ENCODE measurements around the gene MOB3C. TPM values are rescaled to one million over a fixed set of nuclear protein-coding genes. Genes with fewer than 3 reads are reported as not detected.

MOB3C gene
- total and polyA plus RNA-seq, 3 experiments from 2014 or later = 10.3 to 26.0 (median 11.3) TPM

DNA sequence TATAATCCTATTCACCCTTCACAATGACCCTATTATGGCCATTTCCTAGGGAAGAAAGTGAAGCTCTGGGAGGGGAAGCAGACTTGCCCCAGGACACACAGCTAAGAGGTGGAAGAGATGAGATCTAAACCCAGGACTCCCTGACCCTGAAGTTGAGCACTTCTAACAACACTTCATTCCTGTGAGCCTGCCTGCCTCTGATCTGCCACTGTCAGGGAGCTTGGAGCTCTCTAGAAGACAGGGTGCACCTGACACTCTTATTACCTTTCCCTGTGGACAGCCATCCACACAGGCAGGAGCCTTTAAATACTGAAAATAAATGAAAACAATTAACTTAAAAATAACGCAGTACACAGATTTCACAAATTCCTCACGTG is 13.1 kb downstream of the MOB3C start:
- CTCF ChIA-PET = interaction anchor here (1.0 to 2.5 kb wide), 8 partner anchors 8 to 121 kb away, joined by 3 to 8 read pairs (median 4); partner anchors contain the start of genes ATPAF1 and MOB3C
- no peaks in the 10 kb centered on the region for H3K9me3 ChIP-seq (ENCODE audit: low read length)
- H3K36me3 Mint-ChIP-seq = peaks cover 0 to 22% (median 9%) of the 10 kb centered on the region in 3 donors
- H3K4me3 Mint-ChIP-seq = peak overlapping the region; percentile 90 to 98 (median 92)
- H3K4me1 Mint-ChIP-seq = peaks cover 66 to 83% (median 81%) of the 10 kb centered on the region in 3 donors
- DNase-seq = no peak
- peaks cover 6% of the 10 kb centered on the region for H3K36me3 ChIP-seq (ENCODE audit: insufficient read depth, low read length)
- no peaks in the 10 kb centered on the region for H3K27me3 ChIP-seq (ENCODE audit: insufficient read depth, low read length, poor library complexity, severe bottlenecking)
- H3K4me3 ChIP-seq (ENCODE audit: low read length) = peak overlapping the region; percentile 95
- POLR2A ChIA-PET = interaction anchor here (0.5 to 3.3 kb wide), 3 partner anchors 10 to 301 kb away, joined by 3 to 42 read pairs (median 6); partner anchors contain the start of gene MOB3C
- peak overlapping the region; percentile 84 for H3K27ac ChIP-seq (ENCODE audit: low read depth, low read length)
- peak overlapping the region; percentile 86 to 98 (median 93) for H3K27ac Mint-ChIP-seq
- H3K27me3 Mint-ChIP-seq = no peaks in the 10 kb centered on the region
- H3K9me3 Mint-ChIP-seq = no peaks in the 10 kb centered on the region
- peaks cover 43% of the 10 kb centered on the region for H3K4me1 ChIP-seq (ENCODE audit: insufficient read depth, low read length)

DNA sequence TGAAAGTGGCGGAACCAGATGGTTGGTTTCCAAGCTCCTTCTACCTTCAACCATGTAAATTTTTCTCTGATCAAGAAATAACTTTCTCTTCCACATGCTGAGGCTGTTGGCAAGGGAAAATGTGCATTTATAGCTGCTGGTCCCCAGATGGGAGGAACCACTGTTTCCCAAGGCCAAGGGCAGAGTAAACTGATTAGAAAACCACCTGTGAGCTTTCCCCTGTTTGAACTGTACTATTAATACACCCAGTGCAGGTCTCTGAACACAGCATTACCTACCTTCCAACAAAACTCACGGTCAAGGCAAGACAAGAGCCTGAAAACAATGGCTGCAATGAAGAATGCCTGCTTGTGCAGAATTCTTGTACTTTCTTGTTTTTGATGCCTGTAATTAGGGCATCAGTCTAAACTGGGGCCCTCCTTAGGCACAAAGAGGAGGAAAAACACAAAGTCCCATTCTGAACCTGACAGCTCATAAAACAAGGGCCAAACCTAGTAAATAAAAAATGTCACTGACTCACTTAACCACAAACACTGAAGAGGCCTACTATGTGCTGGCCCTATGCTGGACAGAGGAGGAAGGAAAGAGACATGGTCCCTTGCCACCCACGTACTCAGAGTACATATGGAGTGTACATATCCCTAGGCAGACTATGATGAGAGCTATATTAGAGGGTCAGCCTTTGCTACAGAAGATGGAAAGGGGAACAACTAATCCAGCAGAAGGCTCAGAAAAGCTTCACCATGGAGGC is 15.2 kb downstream of the MOB3C start:
- H3K4me1 Mint-ChIP-seq = peaks cover 78 to 98% (median 96%) of the 10 kb centered on the region in 3 donors
- H3K9me3 Mint-ChIP-seq = no peaks in the 10 kb centered on the region
- no peaks in the 10 kb centered on the region for H3K27me3 Mint-ChIP-seq
- Histone ChIP-seq H3K9me3 (ENCODE audit: low read length) (no peaks in the 10 kb centered on the region), H3K27me3 (ENCODE audit: insufficient read depth, low read length, poor library complexity, severe bottlenecking) (no peaks in the 10 kb centered on the region), H3K4me1 (ENCODE audit: insufficient read depth, low read length) (peaks cover 43% of the 10 kb centered on the region), H3K4me3 (ENCODE audit: low read length) (no peak overlapping the region), H3K27ac (ENCODE audit: low read depth, low read length) (no peak overlapping the region), H3K36me3 (ENCODE audit: insufficient read depth, low read length) (no peaks in the 10 kb centered on the region)
- peak overlapping the region; percentile 13 to 98 (median 71) for H3K4me3 Mint-ChIP-seq
- ChIA-PET POLR2A (interaction anchor here (0.6 kb wide), 1 partner anchor 64 kb away, joined by 3 read pairs; no protein-coding TSS in a partner anchor), CTCF (no interaction called here)
- peaks cover 0 to 17% (median 10%) of the 10 kb centered on the region in 3 donors for H3K36me3 Mint-ChIP-seq
- DNase-seq = no peak
- H3K27ac Mint-ChIP-seq = peak overlapping the region in 7 of 8 donors; percentile 50 to 90 (median 81)

DNA sequence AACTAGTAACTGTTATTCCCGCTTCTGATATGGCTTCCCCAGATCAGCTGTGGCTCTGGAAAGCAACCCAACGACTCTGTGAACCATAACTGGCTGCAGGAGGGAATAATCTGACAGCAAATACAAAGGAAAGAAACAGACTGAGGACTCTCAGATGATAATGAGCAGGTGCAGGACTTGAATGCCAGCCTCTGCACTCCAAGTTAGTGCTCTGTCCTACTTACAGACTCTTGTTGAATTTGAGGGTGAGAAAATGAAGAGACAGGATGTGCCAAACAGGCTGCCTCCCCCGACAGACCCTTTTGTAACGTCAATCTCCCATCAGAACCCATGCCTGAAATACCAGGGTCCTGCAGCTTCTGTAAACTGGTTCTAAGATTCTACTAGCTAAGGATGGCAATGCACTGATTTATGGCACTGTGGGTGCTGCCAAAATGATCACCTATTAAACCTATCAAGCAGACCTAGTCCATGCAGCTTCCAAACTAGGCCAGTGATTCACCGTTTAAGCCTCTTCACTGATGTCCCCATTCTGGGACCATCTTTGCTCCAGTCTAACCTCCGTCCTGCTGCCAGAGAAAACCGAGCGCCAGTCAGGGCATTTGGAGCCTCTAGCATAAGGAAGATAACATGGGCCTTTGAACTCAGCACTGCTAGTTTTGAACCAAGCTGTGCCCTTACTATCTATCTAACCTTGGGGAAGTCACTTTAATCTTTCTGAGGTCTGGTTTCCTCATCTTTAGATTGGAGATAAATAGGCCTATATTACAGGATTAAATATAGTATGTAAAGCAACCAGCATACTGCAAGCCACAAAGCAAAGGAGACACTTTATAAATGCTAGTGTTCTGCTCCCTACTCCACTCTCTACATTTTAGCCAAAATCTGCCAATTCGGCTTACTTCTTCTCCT is 17.3 kb downstream of the MOB3C start:
- Mint-ChIP-seq H3K4me3 (peak overlapping the region in 5 of 7 donors; percentile 27 to 72 (median 61)), H3K27ac (peak overlapping the region; percentile 6 to 97 (median 70)), H3K9me3 (no peaks in the 10 kb centered on the region), H3K36me3 (peaks cover 0 to 17% (median 13%) of the 10 kb centered on the region in 3 donors), H3K4me1 (peaks cover 78 to 96% (median 95%) of the 10 kb centered on the region in 3 donors), H3K27me3 (no peaks in the 10 kb centered on the region)
- no peak overlapping the region for H3K27ac ChIP-seq (ENCODE audit: low read depth, low read length)
- H3K4me3 ChIP-seq (ENCODE audit: low read length) = no peak overlapping the region
- H3K4me1 ChIP-seq (ENCODE audit: insufficient read depth, low read length) = peaks cover 43% of the 10 kb centered on the region
- CTCF ChIA-PET = no interaction called here
- H3K27me3 ChIP-seq (ENCODE audit: insufficient read depth, low read length, poor library complexity, severe bottlenecking) = no peaks in the 10 kb centered on the region
- no peak for DNase-seq
- H3K36me3 ChIP-seq (ENCODE audit: insufficient read depth, low read length) = no peaks in the 10 kb centered on the region
- POLR2A ChIA-PET = no interaction called here
- no peaks in the 10 kb centered on the region for H3K9me3 ChIP-seq (ENCODE audit: low read length)

DNA sequence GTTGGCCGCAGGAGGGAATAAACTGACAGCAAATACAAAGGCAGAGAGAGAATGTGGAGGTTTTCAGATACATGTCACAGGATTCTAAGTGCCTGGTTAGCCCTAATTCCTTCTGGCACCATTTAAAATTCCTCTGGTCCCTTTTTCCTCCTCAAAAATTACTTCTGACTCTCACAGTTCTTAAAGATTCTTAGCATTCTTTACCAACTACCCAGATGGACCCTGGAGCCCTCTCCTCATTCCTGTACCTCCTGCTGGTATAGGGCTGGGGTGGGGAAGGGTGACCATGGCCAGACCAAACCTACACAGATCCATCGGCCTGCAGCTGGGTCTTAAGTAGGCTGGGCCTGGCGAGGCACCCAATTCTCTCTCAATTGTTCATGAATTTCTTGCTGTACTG is 19.8 kb downstream of the MOB3C start:
- Mint-ChIP-seq H3K27me3 (no peaks in the 10 kb centered on the region), H3K4me3 (no peak overlapping the region), H3K9me3 (no peaks in the 10 kb centered on the region), H3K4me1 (peaks cover 70 to 78% (median 76%) of the 10 kb centered on the region in 3 donors), H3K27ac (peak overlapping the region in 7 of 8 donors; percentile 57 to 94 (median 70)), H3K36me3 (peaks cover 13 to 33% (median 26%) of the 10 kb centered on the region in 3 donors)
- no peak overlapping the region for H3K4me3 ChIP-seq (ENCODE audit: low read length)
- CTCF ChIA-PET = no interaction called here
- no peak overlapping the region for H3K27ac ChIP-seq (ENCODE audit: low read depth, low read length)
- no peak for DNase-seq
- H3K36me3 ChIP-seq (ENCODE audit: insufficient read depth, low read length) = peaks cover 8% of the 10 kb centered on the region
- no peaks in the 10 kb centered on the region for H3K9me3 ChIP-seq (ENCODE audit: low read length)
- no peaks in the 10 kb centered on the region for H3K27me3 ChIP-seq (ENCODE audit: insufficient read depth, low read length, poor library complexity, severe bottlenecking)
- POLR2A ChIA-PET = no interaction called here
- peaks cover 35% of the 10 kb centered on the region for H3K4me1 ChIP-seq (ENCODE audit: insufficient read depth, low read length)

DNA sequence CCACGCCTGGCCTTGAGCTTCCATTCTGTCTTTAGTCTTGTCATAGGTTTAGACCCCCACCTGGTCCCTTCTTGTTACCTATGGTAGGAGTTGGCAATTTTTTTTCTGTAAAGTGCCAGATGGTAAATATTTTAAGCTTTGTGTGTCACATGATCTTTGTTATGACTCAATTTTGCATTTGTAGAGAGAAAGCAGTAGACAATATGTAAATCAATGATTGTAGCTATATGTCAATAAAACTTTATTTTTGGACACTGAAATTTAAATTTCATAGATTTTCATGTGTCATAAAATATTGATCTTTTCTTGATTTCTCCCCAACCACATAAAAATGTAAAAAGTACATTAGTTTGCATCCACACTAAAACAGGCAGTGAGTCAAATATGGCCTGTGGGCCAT is 20.6 kb downstream of the MOB3C start:
- H3K4me1 ChIP-seq (ENCODE audit: insufficient read depth, low read length) = peaks cover 35% of the 10 kb centered on the region
- H3K4me3 ChIP-seq (ENCODE audit: low read length) = no peak overlapping the region
- H3K4me1 Mint-ChIP-seq = peaks cover 62 to 73% (median 70%) of the 10 kb centered on the region in 3 donors
- H3K27me3 ChIP-seq (ENCODE audit: insufficient read depth, low read length, poor library complexity, severe bottlenecking) = no peaks in the 10 kb centered on the region
- no peak for DNase-seq
- no peak overlapping the region for H3K27ac ChIP-seq (ENCODE audit: low read depth, low read length)
- H3K36me3 Mint-ChIP-seq = peaks cover 19 to 41% (median 29%) of the 10 kb centered on the region in 3 donors
- no peaks in the 10 kb centered on the region for H3K27me3 Mint-ChIP-seq
- no peaks in the 10 kb centered on the region for H3K9me3 Mint-ChIP-seq
- peaks cover 8% of the 10 kb centered on the region for H3K36me3 ChIP-seq (ENCODE audit: insufficient read depth, low read length)
- no peaks in the 10 kb centered on the region for H3K9me3 ChIP-seq (ENCODE audit: low read length)
- H3K27ac Mint-ChIP-seq = peak overlapping the region in 5 of 8 donors; percentile 52 to 89 (median 70)
- POLR2A ChIA-PET = interaction anchor here (1.6 kb wide), 1 partner anchor 63 kb away, joined by 3 read pairs; no protein-coding TSS in a partner anchor
- H3K4me3 Mint-ChIP-seq = no peak overlapping the region
- CTCF ChIA-PET = interaction anchor here (1.6 kb wide), 1 partner anchor 8 kb away, joined by 4 read pairs; the partner anchor contains the start of gene MKNK1

GRCh38 chr1:46595127-46595526 is 21.5 kb downstream of the MOB3C start:
- ChIA-PET POLR2A (interaction anchor here (1.6 kb wide), 1 partner anchor 62 kb away, joined by 3 read pairs; no protein-coding TSS in a partner anchor), CTCF (interaction anchor here (1.6 kb wide), 1 partner anchor 9 kb away, joined by 4 read pairs; the partner anchor contains the start of gene MKNK1)
- H3K4me3 Mint-ChIP-seq = peak overlapping the region in 5 of 7 donors; percentile 3 to 53 (median 19)
- Histone ChIP-seq H3K4me3 (ENCODE audit: low read length) (no peak overlapping the region), H3K36me3 (ENCODE audit: insufficient read depth, low read length) (peaks cover 14% of the 10 kb centered on the region), H3K9me3 (ENCODE audit: low read length) (no peaks in the 10 kb centered on the region), H3K27ac (ENCODE audit: low read depth, low read length) (no peak overlapping the region), H3K4me1 (ENCODE audit: insufficient read depth, low read length) (peaks cover 30% of the 10 kb centered on the region), H3K27me3 (ENCODE audit: insufficient read depth, low read length, poor library complexity, severe bottlenecking) (no peaks in the 10 kb centered on the region)
- no peak for DNase-seq
- peak overlapping the region; percentile 5 to 89 (median 68) for H3K27ac Mint-ChIP-seq
- peaks cover 61 to 67% (median 64%) of the 10 kb centered on the region in 3 donors for H3K4me1 Mint-ChIP-seq
- H3K27me3 Mint-ChIP-seq = no peaks in the 10 kb centered on the region
- no peaks in the 10 kb centered on the region for H3K9me3 Mint-ChIP-seq
- H3K36me3 Mint-ChIP-seq = peaks cover 24 to 49% (median 30%) of the 10 kb centered on the region in 3 donors

- H3K9me3 Mint-ChIP-seq = no peaks in the 10 kb centered on the region
- peak overlapping the region in 5 of 8 donors; percentile 24 to 84 (median 60) for H3K27ac Mint-ChIP-seq
- no peaks in the 10 kb centered on the region for H3K27me3 Mint-ChIP-seq
- ChIA-PET POLR2A (no interaction called here), CTCF (no interaction called here)
- H3K36me3 Mint-ChIP-seq = peaks cover 33 to 60% (median 34%) of the 10 kb centered on the region in 3 donors
- Histone ChIP-seq H3K4me1 (ENCODE audit: insufficient read depth, low read length) (peaks cover 23% of the 10 kb centered on the region), H3K4me3 (ENCODE audit: low read length) (no peak overlapping the region), H3K27ac (ENCODE audit: low read depth, low read length) (no peak overlapping the region), H3K9me3 (ENCODE audit: low read length) (no peaks in the 10 kb centered on the region), H3K27me3 (ENCODE audit: insufficient read depth, low read length, poor library complexity, severe bottlenecking) (no peaks in the 10 kb centered on the region), H3K36me3 (ENCODE audit: insufficient read depth, low read length) (peaks cover 20% of the 10 kb centered on the region)
- DNase-seq = no peak
- peaks cover 52 to 56% (median 53%) of the 10 kb centered on the region in 3 donors for H3K4me1 Mint-ChIP-seq
- no peak overlapping the region for H3K4me3 Mint-ChIP-seq
Measured at GRCh38 chr1:46594063-46594462, 22.5 kb downstream of the MOB3C start.
